Common myeloid progenitor, CD34-positive (primary cell): Measurements from ENCODE around the gene MEIS2.

Experiments used
- CTCF ChIA-PET: fragments of 350-600 bp; sonication (Branson Sonifier 250); formaldehyde crosslinking; loops from one replicate; lab custom pipeline; 2021; ENCODE audit warnings: antibody characterized with exemption; lab: Charles Lee
- POLR2A ChIA-PET: fragments of 350-600 bp; sonication (Branson Sonifier 250); formaldehyde crosslinking; loops from one replicate; lab custom pipeline; 2021; ENCODE audit warnings: antibody characterized with exemption; lab: Charles Lee
- DNase-seq, 3 donors: peaks; one replicate each; pipeline versions ENCODE4 v3.0.0 to v3.0.0-alpha.2; 2013
- H3K27ac ChIP-seq, 2 experiments: 1 replicate in 1 of 2; 2 replicates in 1 of 2; pipeline ENCODE4 v1.7.0; 2013; ENCODE audit warnings: inconsistent platforms in 2 of 2, low read length in 2 of 2, mild to moderate bottlenecking in 2 of 2, low read depth in 1 of 2, moderate library complexity in 1 of 2; ENCODE audit not compliant: severe bottlenecking in 2 of 2, insufficient read depth in 1 of 2, poor library complexity in 1 of 2
- H3K27me3 ChIP-seq, 5 experiments: replicated peaks in 2 of 5; 1 replicate in 3 of 5; 2 replicates in 2 of 5; pipeline versions ENCODE4 v1.6.1 to v1.7.0; 2013; ENCODE audit warnings: low read length in 4 of 5, mild to moderate bottlenecking in 2 of 5, moderate library complexity in 2 of 5, inconsistent platforms in 1 of 5; ENCODE audit not compliant: insufficient read depth in 5 of 5, control insufficient read depth in 4 of 5
- H3K36me3 ChIP-seq, 4 experiments: 1 replicate in 2 of 4; 2 replicates in 2 of 4; pipeline versions ENCODE4 v1.6.1 to v1.7.0; 2013; ENCODE audit warnings: low read length in 3 of 4, control low read depth in 1 of 4, mild to moderate bottlenecking in 1 of 4; ENCODE audit not compliant: control insufficient read depth in 4 of 4, insufficient read depth in 4 of 4
- H3K4me1 ChIP-seq, 4 experiments: 1 replicate in 3 of 4; 2 replicates in 1 of 4; pipeline versions ENCODE4 v1.6.1 to v1.7.1; 2013; ENCODE audit warnings: low read length in 3 of 4, mild to moderate bottlenecking in 3 of 4, control low read depth in 1 of 4, inconsistent platforms in 1 of 4, moderate library complexity in 1 of 4; ENCODE audit not compliant: control insufficient read depth in 4 of 4, insufficient read depth in 4 of 4; ENCODE audit errors: control extremely low read depth in 1 of 4
- H3K4me3 ChIP-seq, 7 experiments: 1 replicate in 4 of 7; 2 replicates in 3 of 7; pipeline versions ENCODE4 v1.5.1 to v1.7.0; 2013; ENCODE audit warnings: mild to moderate bottlenecking in 7 of 7, low read length in 6 of 7, moderate library complexity in 6 of 7, inconsistent platforms in 2 of 7, low read depth in 2 of 7, control low read depth in 1 of 7; ENCODE audit not compliant: insufficient read depth in 4 of 7, control insufficient read depth in 1 of 7; ENCODE audit errors: extremely low read depth in 1 of 7
- H3K9me3 ChIP-seq, 5 experiments: 1 replicate in 4 of 5; 2 replicates in 1 of 5; pipeline versions ENCODE4 v1.6.1 to v1.7.1; 2013; ENCODE audit warnings: low read length in 4 of 5, mild to moderate bottlenecking in 2 of 5, inconsistent platforms in 1 of 5, low read depth in 1 of 5, moderate library complexity in 1 of 5; ENCODE audit not compliant: control insufficient read depth in 4 of 5, insufficient read depth in 2 of 5; ENCODE audit errors: control extremely low read depth in 1 of 5
- WGBS: methylation state at CpG from one replicate; pipeline ENCODE4 v1.1.5; 2013; ENCODE audit not compliant: insufficient coverage; 5-methylcytosine and 5-hydroxymethylcytosine counted together

The MEIS2 gene

DNA sequence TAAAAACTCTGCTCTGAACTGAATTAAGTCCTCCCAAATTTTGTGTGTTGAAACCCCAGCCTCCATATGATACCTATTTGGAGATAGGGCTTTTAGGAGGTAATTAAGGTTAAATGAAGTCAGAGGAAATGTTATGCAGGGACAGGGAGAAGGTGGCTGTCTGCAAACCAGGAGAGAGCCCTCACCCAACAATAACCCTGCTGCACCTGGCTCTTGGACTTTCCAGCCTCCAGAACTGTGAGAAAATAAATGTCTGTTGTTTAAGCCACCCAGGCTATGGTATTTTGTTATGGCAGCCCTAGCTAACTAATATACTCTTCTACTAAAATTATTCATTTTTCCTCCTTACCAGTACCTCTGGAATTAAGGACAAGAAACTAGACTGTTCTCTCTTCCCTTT, 79.5 kb downstream of the MEIS2 start:
- H3K4me3 ChIP-seq, result no peak overlapping the region
- no peaks in the 10 kb centered on the region for H3K36me3 ChIP-seq
- H3K4me1 ChIP-seq, result no peaks in the 10 kb centered on the region
- H3K9me3 ChIP-seq, result peaks cover 0 to 3% (median 0%) of the 10 kb centered on the region in 5 experiments
- peaks cover 0 to 3% (median 0%) of the 10 kb centered on the region in 5 experiments for H3K27me3 ChIP-seq
- ChIA-PET POLR2A (no interaction called here), CTCF (no interaction called here)
- no peak for DNase-seq
- H3K27ac ChIP-seq, result no peak overlapping the region

DNA sequence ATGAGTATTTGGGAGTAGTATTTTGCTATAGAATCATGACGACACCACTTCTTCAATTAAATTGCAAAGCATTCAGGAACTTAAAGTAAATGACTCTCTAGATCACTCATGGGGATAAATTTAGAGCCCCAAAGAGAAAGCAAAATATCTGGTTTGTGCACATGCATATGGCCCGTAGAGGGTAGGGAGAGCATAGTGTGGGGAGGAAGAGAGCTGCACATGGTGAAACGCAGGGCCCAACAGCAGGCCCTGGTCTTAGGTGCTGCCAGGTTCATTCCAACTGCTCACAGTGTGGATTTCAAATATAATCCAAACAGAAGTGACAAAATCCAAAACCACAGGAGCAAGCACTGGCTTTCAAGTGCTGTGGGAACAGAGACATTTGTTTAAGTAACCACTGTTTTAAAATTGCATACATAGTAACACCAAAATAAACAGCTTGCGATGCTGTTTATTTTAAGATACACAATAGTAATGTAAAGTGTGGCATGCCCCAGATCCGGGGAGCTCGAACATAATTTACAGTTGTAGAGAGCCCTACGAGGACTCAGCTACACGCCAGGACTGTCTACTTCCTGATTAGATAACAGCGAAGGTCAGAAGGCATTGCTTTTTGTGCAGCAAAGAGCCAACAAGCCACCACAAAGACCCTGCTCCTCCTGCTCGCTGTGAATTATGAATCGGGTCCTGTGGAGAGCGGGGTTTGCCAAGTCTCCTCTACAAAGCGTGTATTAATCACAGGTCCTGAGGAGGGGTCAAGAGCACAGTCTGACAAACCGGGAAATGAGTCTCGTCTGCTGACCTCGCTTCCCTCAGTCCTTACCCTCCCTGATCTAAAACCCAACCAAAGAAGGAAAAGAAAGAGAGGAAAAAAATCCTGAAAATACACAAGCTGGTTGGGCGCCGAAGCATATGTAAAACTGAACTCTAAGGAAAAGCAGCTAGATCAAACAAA, 80.6 kb downstream of the MEIS2 start:
- peak in 1 of 3 donors; percentile 0 for DNase-seq
- no peaks in the 10 kb centered on the region for H3K36me3 ChIP-seq
- H3K9me3 ChIP-seq, result no peaks in the 10 kb centered on the region
- WGBS, result 65% methylated on average over 12 of the region's 18 CpGs
- H3K4me1 ChIP-seq, result no peaks in the 10 kb centered on the region
- H3K27me3 ChIP-seq, result peaks cover 0 to 3% (median 0%) of the 10 kb centered on the region in 5 experiments
- POLR2A ChIA-PET, result no interaction called here
- no peak overlapping the region for H3K27ac ChIP-seq
- CTCF ChIA-PET, result no interaction called here
- H3K4me3 ChIP-seq, result no peak overlapping the region

DNA sequence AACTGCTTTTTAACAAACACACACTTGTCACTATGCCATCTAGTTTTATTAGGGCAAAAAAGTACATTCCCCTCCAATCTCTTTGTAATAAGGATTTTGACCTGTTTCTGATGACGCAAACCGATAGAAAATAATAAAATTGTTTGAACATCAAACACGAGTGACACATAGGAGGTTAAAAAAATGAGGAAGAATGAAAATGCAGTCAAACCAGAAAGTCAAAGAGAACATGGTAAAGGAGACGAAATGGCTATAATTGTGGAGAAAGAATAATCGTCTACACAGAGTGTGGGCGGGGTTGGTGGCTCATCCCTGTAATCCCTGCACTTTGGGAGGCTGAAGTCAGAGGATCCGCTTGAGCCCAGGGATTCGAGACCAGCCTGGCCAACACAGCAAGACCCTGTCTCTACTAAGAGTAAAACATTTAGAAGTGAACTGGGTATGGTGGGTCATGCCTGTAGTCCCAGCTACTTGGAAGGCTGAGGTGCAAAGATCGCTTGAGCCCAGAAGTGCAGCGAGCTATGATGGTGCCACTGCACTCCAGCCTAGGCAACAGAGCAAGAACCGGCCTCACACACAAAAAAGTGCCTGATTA, 83.2 kb downstream of the MEIS2 start:
- H3K27ac ChIP-seq, result no peak overlapping the region
- ChIA-PET POLR2A (no interaction called here), CTCF (no interaction called here)

DNA sequence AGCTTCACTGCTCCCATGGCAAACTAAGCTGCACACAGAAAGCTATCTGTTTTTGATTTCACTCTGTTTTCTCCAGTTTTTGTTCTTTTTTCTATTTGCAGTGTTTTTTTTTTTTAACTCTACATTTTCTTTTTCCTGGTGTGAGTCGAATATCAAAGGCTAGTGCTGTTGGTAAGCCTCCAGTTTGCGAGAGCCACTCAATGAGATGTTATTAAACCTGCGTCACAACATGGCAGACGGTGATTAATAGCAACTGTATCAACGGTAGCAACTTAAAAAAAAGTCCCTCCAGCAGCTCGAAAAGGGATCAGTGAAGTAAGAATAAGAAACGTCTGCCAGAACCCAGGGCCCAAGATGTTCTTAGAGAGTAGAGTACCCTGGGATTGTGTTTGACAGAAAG, 84.1 kb downstream of the MEIS2 start:
- Histone ChIP-seq H3K9me3 (no peaks in the 10 kb centered on the region), H3K27me3 (peaks cover 0 to 3% (median 1%) of the 10 kb centered on the region in 5 experiments), H3K4me3 (no peak overlapping the region), H3K27ac (no peak overlapping the region), H3K36me3 (no peaks in the 10 kb centered on the region), H3K4me1 (no peaks in the 10 kb centered on the region)
- ChIA-PET CTCF (no interaction called here), POLR2A (no interaction called here)
- WGBS, result 89% methylated on average over 6 of the region's 7 CpGs
- DNase-seq, result no peak

More for the DNA sequence above, 83.2 kb downstream of the MEIS2 start:
- WGBS, result 92% methylated on average over 6 of the region's 11 CpGs
- H3K4me1 ChIP-seq, result no peaks in the 10 kb centered on the region
- no peaks in the 10 kb centered on the region for H3K36me3 ChIP-seq
- H3K4me3 ChIP-seq, result no peak overlapping the region
- no peaks in the 10 kb centered on the region for H3K9me3 ChIP-seq
- no peak for DNase-seq
- H3K27me3 ChIP-seq, result peaks cover 0 to 3% (median 1%) of the 10 kb centered on the region in 5 experiments

DNA sequence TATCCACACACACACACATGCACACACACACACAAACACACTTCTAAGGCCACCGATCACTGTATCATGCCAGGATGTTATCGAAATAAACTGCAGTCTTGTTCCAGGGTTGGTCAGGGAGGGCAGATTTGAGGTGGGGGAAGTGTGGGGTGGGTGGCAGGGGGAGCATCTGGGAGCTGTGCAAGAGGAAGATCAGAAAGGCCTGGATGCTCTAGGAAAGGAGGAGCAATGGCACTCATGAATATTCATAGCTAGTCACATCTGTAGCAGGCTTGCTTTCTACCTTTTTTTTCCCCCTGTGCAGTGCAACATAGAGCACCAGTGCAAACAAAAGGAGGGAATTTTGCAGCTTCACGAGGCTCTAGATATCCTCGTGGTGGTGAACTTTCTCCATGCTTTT, 84.9 kb downstream of the MEIS2 start:
- ChIA-PET POLR2A (no interaction called here), CTCF (no interaction called here)
- no peak for DNase-seq
- H3K27me3 ChIP-seq, result peaks cover 0 to 2% (median 1%) of the 10 kb centered on the region in 5 experiments
- H3K27ac ChIP-seq, result no peak overlapping the region
- H3K9me3 ChIP-seq, result no peaks in the 10 kb centered on the region
- H3K4me3 ChIP-seq, result no peak overlapping the region
- WGBS, result no CpG with 5 or more reads among the region's 4 CpGs
- H3K4me1 ChIP-seq, result no peaks in the 10 kb centered on the region
- H3K36me3 ChIP-seq, result no peaks in the 10 kb centered on the region

DNA sequence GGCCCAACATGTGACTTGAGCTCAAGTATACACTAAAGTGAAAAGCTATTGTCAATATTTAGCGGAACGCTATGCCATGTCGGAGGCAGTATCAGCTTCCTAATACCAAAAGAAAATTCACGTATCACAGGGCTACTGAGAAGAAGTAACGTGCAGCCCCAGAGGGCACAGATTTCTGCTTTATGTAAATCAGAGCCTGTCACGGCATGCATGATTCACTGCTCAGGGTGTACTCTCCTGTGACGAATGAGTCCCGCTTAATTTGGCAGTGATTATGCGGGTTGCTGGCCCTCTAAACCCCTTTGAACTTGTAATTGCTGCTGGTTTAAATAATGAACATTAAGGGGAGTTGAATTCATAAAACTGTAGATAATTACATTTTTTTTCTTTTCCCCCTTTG, 85.3 kb downstream of the MEIS2 start:
- H3K4me3 ChIP-seq, result no peak overlapping the region
- no peaks in the 10 kb centered on the region for H3K9me3 ChIP-seq
- no peaks in the 10 kb centered on the region for H3K36me3 ChIP-seq
- CTCF ChIA-PET, result no interaction called here
- WGBS, result 92% methylated on average over 6 of the region's 9 CpGs
- H3K27ac ChIP-seq, result no peak overlapping the region
- H3K4me1 ChIP-seq, result no peaks in the 10 kb centered on the region
- H3K27me3 ChIP-seq, result peaks cover 0 to 2% (median 0%) of the 10 kb centered on the region in 5 experiments
- no peak for DNase-seq
- POLR2A ChIA-PET, result no interaction called here

DNA sequence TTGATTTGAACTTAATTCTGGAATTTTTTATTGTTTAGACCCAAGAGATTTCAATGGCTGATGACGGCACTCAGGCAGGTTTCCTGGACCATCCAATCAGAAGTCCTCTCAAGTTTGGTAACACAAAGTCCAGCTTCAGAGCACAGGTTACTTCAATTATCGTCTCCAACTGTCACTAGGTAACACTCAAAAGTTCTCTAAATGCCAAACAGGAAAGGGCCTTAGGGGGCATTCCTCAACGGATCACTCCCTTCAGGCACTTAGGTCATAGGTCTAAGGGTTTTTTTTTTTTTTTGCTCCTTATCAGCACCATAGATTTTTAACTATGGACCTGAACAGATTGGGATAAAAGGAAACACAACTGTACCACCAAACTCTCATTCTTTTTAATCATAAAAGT, 85.8 kb downstream of the MEIS2 start:
- Histone ChIP-seq H3K4me3 (no peak overlapping the region), H3K27ac (no peak overlapping the region), H3K9me3 (no peaks in the 10 kb centered on the region), H3K4me1 (no peaks in the 10 kb centered on the region), H3K27me3 (peaks cover 0 to 1% (median 0%) of the 10 kb centered on the region in 5 experiments), H3K36me3 (no peaks in the 10 kb centered on the region)
- ChIA-PET CTCF (no interaction called here), POLR2A (no interaction called here)
- WGBS, result 100% methylated on average over 2 of the region's 3 CpGs
- no peak for DNase-seq
